Hematopoietic multipotent progenitor cell treated with erythropoietin and hydrocortisone succinate and interleukin-3 and kit ligand, for 15 days (in vitro differentiated cells): Measurements from ENCODE around the gene BLOC1S6.

ENCODE experiments used
- DNase-seq: peaks from one replicate; pipeline ENCODE4 v3.0.0-alpha.2; 2015; ENCODE audit warnings: low spot score

The BLOC1S6 gene, protein sequence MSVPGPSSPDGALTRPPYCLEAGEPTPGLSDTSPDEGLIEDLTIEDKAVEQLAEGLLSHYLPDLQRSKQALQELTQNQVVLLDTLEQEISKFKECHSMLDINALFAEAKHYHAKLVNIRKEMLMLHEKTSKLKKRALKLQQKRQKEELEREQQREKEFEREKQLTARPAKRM

DNA sequence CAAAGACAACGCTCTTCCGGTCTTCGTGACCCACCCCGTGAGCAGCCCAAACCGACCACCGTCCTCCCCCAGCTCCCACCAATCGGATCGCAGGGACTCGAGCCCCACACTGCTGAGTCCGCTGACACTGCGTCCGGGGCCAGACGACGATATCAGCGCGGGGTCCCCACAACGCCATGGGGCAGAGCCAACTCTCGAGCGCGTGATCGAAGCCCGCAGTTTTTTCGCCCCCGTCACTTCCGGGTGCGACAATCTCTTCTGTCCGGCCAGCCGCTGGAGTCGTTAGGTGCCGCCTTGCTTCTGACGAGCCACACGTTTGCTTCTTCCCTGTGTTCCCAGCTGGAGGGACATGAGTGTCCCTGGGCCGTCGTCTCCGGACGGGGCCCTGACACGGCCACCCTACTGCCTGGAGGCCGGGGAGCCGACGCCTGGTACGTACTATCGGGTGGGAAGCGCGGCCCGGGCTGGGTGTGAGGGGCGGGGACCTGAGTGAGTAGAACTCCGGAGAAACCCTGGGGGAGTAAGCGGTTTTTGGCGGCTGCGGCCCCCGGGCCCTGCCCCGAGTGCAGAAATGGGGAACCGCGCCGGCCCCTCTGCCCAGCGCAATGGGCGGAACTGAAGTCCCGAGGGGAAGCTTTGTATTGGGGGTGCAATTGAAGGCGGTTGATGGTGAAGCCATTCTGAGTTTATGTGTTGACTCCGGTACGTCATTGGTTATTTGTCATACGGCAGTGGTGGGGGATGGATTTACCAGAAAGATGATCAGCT, at the start of gene BLOC1S6:
TSS of gene BLOC1S6 (plus strand) at position 285 of the 768 bp plus-strand sequence. CDS start at position 350, 65 bp downstream.
- DNase-seq = peak; percentile 90

DNA sequence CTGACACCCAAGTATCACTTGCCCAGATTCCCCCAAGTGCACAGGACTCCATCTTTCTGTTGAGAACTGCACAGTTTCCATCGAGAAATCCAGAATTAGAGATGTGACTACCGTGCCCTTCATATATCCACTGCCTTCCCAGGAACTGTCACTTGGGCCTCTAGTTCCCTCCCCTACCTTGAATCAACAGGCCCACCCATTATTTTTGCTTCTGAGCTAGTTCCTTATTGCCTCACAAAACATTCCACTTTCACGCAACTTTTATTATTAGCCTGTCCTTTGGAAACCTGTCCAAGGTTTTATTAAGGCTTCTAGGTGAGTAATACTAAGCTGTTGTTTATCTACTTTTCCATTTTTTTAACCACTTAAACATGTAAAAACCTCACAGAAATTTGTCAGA, 47.5 kb upstream of the BLOC1S6 start:
- no peak for DNase-seq

DNA sequence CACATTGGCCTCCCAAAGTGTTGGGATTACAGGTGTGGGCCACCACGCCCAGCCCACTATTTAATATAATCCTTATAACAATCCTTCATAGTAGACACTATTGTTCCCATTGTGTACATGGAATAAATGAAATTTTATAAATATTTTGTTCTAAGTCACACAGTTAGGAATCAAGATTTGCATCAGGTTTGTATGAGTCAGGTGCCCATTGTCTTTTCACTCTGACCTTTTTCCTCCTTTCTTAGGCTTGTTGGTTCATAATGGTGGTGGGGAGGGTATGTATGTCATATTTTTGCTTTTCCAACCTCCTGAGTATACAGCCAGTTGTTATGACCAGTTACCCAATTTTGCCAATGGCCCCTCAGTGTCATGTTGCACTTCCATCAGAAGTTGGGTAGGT, 46.6 kb upstream of the BLOC1S6 start:
- no peak for DNase-seq

DNA sequence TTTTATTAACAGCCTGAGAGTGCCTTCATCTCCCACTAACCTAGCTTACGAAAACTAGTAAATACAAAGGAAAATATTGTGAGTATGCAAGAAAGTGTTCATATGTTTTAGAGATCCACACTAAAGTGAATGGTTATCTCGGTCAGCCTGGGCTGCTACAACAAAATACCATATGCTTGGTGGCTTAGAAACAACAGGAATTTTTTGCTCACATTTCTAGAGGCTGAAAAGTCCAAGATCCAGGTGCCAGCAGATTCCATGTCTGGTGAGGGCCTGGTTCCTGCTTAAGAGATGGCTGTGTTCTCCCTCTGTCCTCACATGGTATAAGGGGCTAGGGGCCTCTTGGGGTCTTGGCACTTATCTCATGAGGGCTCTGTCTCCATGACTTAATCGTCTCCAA, 44.1 kb upstream of the BLOC1S6 start:
- DNase-seq = no peak

DNA sequence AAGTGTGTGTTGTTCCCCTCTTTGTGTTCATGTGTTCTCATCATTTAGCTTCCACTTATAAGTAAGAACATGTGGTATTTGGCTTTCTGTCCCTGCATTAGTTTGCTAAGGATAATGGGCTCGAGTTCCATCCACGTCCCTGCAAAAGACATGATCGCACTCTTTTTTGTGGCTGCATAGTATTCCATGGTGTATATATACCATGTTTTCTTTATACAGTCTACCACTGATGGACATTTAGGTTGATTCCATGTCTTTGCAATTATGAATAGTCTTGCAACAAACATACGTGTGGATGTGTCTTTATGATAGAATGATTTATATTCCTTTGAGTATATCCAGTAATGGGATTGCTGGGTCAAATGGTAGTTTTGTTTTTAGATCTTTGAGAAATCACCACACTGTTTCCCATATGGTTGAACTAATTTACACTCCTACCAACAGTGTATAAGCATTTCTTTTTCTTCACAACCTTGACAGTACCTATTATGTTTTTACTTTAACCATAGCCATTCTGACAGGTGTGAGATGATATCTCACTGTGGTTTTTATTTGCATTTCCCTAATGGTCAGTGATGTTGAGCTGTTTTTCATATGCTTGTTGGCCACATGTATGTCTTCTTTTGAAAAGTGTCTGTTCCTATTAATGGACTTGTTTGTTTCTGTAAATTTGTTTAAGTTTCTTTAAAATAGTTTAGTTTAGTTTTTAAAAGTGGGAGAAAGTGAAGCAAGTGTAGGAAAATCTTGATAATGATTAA, 42.7 kb upstream of the BLOC1S6 start:
- no peak for DNase-seq

DNA sequence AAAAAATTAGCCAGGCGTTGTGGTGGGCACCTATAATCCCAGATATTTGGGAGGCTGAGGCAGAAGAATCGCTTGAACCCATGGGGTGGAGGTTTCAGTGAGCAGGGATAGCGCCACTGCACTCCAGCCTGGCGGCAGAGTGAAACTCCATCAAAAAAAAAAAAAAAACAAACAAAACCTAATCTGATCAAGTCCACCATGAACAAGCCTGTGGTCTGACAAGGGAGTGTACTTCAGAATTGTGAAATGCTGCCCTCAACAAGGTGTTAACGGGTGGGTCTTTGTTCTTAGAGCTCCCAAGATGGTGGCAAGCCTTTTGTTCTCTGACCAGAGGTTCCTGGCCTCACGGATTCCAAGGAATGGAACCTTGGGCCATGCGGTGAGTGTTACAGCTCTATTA, 40.4 kb upstream of the BLOC1S6 start:
- DNase-seq = no peak

DNA sequence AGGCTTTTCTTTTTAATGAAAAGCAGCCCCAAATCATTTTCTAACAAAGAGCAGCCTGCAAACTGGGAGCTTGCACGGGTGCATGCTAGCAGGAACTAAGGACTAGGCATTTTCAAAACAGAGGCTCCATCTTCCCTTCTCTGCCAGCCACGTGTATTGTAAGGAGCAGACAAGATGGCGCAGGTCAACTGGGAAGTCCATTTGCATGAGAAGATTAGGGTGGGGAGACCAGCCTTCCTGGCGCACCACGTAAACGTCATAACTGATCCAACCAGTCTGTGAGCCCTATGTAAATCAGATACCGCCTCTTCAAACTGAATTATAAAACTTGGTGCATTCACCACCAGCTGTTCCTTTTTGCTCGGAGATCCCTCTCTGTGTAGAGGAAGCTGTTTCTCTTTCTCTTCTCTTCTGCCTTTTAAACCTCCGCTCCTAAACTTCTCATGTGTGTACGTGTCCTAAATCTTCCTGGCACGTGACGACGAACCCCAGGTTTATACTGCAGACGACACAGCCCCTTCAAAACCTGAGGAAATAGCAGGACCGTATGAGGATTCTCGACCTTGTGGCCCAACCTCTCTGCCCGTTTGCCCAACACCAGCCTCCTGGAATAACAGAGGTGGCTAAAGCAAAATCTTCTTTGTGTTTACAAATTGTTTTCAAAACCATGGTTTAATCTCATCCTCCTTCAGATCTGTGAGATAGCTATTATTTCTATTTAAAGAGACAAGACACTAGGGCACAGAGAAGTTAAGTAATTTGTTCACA, 38.2 kb upstream of the BLOC1S6 start:
- no peak for DNase-seq

DNA sequence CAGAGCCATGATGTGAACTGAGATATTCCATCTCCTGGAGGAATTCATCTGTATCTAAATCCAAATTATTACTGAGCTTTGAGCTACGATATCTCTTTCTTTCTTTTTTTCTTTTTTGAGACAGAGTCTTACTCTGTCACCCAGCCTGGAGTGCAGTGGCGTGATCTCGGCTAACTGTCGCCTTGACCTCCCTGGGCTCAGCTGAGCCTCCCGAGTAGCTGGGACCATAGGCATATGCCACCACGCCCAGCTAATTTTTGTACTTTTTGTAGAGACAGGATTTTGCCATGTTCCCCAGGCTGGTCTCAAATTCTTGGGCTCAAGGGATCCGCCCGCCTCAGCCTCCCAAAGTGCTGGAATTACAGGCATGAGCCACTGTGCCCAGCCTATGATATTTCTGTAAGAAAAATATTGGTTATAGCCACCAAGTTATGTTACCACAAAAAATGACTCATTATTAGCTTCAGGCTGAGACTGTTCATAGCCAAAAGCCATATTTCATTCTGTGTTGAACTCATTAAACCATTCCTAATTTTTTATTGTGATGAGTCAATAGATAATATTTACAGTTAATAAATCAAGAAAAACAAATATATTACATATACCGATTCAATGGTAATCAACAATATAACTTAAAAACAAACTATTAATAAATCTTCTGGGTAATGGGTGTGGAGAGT, 37.5 kb upstream of the BLOC1S6 start:
- DNase-seq = no peak

DNA sequence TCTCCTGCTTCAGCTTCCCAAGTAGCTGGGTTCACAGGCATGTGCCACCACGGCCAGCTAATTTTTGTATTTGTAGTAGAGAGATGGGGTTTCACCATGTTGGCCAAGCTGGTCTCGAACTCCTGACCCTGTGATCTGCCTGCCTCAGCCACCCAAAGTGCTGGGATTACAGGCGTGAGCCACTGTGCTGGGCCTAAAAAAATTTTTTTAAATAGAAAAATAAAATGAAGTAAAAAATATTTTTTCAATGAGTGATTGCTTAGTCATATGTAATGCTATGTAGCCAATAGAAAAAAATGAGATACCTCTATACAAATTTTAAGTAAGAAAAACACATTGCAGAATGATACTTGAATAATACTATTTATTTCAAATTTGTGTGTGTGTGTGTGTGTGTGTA, 36.7 kb upstream of the BLOC1S6 start:
- DNase-seq = no peak

DNA sequence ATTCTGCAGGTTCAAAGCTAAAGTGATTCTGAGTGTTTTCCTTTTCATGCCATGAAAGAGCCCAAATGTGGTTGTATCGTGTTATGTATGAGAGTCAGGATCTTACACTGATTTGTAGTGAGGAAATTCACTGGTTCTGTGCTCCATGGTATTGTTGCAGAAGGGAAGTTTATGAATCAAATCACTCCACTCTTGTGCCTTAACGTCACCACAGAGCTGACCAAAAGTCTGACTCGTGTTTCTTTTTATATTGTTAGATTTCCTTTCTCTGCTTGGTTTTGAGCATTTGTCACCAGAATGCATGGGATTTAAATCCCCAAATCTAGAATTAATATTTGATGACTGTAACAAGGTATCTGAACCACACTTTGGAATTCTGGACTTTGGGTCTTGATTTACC, 35.5 kb upstream of the BLOC1S6 start:
- no peak for DNase-seq

DNA sequence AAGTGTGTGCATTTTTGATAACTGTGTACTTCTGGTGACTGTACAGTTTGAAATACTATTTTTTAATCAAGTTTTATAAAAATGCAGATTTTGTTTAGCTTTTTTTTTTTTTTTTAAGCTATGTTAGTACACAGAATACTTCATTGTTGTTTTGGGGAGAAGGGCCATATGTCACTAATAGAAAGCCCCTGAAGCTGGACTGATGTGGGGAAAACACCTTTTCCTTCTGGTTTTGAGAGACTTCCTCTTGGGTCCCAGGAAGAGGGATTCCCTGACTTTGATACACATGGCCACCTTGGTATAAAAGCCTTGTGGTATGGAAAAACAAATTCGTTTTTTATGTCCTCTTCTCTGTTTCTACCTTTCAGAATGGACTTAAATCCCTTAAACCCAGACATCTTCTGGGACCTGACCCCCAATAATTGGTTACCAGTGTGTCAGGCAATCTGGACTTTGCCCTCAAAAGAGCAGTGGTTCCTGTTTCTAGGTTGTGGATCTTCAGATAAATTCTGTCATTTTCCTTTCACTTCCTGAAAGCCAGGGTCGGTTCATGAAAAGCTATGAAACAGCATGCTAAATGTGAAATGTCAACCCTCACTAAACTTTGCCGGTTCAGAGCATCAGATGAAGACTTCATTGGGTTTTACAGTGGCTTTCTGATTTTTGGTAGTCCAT, 31.1 kb upstream of the BLOC1S6 start:
- DNase-seq = no peak

DNA sequence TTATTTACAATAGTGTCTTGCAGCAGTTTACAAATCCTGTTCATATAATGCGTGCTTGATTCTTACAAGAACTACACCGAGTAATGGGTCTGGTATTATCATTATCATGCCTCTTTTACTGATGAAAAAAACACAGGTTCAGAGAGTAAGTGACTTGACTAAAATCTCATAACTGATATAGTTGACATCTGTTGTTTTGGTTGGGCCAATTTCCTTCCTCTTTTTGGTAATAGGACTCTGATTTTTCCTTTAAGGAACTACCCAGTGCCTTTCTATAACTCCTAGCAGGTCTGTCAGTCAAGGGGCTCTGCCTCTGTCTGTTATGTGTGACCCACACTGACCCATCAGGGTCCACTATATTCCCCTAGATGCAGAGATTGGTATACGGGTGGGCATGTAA, 14.6 kb upstream of the BLOC1S6 start:
- DNase-seq = no peak

DNA sequence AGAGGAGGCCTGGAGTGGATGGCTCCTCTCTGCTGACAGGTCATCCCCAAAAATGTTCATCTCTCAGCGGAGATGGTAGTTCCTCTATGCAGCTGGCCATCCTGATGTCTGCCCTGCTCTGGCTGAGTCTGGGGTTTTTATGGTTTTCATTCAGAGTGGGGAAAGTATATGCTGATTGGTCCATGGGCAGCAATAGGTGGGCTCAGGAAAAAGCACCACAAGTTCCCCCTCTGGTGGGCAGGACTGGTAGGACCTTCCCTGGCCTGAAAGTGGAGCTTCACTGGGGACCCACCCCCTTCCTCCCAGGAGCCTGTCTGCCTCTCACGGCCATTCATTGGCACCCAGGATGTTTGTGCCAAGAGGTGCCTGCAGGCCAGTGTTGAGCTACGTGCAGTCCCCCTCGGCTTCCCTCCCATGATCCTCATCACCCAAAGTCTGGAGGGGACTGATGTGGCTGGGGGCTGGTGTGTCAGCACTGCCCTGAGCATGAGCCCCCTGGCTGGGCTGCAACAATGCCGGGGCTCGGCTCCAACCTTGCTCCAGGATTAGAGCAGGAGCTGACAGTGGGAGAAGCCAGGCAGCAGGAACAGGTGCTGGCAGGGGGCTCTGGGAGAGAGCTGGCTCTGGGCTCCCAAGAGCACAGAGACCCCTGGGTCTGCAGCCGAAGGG, 13.1 kb upstream of the BLOC1S6 start:
- DNase-seq = no peak

DNA sequence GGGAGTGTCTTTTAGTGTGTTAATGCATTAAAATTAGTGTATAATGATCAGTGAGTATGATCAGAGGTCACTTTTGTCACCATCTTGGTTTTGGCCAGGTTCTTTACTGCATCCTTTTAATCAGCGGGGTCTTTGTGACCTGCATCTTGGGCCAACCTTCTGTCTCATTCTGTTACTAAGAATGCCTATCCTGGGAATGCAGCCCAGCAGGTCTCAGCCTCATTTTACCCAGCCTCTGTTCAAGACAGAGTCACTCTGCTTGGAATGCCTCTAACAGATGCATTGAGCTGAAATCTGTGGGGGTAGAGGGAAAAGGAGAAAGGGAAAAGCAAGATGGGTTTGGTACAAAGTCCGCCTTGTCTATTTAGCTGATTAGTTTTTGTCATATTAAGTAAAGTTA, 5.3 kb upstream of the BLOC1S6 start:
- DNase-seq = no peak

DNA sequence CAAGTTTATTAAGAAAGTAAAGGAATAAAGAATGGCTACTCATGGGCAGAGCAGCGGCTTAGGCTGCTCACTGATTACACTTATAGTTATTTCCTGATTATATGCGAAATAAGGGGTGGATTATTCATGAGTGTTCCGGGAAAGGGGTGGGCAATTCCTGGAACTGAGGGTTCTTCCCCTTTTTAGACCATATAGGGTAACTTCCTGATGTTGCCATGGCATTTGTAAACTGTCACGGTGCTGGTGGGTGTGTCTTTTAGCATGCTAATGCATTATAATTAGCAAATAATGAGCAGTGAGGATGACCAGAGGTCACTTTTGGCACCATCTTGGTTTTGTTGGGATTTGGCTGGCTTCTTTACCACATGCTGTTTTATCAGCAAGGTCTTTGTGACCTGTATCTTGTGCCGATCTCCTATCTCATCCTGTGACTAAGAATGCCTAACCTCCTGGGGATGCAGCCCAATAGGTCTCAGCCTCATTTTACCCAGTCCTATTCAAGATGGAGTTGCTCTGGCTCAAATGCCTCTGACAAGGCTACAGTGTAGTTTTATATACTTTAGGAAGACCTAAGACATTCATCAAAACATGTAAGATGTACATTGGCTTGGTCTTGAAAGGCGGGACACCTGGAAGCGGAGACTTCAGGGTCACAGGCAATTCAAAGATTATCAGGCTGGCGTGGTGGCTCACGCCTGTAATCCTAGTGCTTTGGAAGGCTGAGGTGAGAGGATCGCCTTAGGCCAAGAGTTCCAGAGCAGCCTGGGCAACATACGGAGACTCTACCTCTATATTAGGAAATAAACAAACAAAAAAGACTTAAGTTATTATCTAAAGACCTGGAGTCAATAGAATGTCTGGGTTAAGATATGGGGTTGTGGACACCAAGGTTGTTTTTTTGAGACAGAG, 3.2 kb upstream of the BLOC1S6 start:
- DNase-seq = no peak

DNA sequence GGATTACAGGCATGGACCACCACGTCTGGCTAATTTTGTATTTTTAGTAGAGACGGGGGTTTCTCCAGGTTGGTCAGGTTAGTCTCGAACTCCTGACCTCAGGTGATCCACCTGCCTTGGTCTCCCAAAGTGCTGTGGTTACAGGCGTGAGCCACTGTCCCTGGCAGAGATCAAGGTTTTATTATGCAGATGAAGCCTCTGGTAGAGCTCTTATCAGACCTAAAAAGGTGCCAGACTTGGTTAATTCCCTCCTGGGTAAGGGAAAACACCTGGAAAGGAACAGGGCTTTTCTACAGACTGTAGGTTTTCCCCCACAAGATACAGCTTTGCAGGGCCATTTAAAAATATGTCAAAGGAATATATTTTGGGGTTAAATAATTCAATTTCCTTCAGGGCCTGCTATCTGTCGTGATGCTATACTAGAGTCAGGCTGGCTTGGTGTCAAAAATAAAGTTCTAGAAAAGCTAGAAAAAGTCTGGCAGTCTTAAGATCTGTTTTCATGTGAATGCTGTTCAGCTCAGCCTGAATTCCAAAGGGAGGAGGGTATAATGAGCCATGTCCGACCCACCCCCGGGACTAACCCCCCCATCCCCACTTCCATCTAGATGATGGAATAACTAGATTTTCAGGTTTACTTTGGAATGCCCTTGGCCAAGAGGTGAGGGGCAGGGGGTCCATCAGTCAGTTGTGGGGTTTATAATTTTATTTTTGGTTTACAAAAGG, 1.9 kb upstream of the BLOC1S6 start:
- no peak for DNase-seq

DNA sequence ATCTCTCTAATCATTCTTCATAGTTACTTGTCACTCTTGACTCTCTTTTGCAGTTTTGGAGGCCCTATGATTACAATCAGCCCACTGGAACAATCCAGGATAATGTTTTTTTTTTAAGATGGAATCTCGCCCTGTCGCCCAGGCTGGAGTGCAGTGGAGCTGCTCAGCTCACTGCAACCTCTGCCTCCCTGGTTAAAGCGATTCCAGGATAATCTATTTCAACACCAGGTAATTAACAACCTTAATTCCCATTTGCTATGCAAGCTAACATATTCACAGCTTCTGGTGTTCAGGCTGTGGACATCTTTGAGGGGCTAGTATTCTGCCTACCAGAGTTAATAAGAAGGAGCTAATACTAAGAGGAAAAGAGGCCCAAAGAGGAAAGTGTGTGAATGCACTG, 1.1 kb upstream of the BLOC1S6 start:
- peak; percentile 24 for DNase-seq

DNA sequence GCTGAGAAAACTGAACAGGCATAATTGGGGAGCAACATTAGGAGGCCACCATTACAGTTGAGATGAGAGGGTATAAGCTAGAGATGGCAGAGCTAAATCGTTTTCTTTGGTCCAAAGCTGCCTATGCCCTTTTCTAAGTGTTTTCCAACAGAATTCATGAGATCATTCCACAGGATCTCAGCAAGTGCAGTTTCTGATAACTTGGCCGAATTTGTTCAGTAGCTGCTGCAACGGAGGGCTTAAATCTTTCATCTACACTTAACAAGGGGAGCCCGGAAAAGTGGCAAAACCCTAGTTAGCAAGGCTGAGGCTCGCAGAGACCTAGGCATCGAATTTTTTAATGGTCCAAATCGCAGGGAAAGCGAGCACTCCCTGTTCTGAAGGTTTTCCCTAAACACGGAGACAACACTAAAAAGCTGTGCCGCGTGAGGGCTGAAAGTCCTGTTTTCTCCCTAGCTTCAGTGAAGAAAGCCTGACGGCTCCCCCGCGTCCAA, 531 bp upstream of the BLOC1S6 start:
- no peak for DNase-seq

DNA sequence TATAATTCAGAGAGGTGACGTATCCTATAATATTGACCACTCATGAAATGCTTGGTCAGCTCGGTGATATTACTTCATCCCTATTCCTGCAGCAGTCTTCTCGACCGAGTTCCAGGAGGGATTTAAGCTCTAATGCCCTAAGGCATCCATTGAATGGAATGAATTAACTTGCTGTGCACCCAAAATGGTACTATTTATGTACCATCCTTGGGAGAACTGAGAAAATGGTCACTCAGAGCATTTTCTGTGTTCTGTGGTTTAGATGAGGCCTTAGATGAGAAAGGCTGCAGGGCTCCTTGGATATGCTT, 638 bp downstream of the BLOC1S6 start:
- no peak for DNase-seq
